Measurements from ENCODE around the gene SCYGR4.
"Not testable (repeated sequence)": the region's sequence is repeated elsewhere in the genome, so short reads cannot be mapped to it uniquely, and the experiment has no call there.

Gene SCYGR4

GRCh38 chr2:227614740-227615139 lies 2.6 kb upstream of the SCYGR4 start, which contains the start of gene SCYGR3:
Gene SCYGR3 (minus strand): TSS chr2:227614840. CDS start chr2:227614840, 0 bp downstream.
- DNase-seq: no peak

- DNase-seq: no peak
Observed at GRCh38 chr2:227615181-227615580, 2.1 kb upstream of the SCYGR4 start.

- DNase-seq: no peak
Observed at GRCh38 chr2:227615906-227616305, 1.4 kb upstream of the SCYGR4 start.

- DNase-seq: no peak
Observed at GRCh38 chr2:227616631-227617030, 667 bp upstream of the SCYGR4 start.

GRCh38 chr2:227623226-227623625 lies 5.9 kb downstream of the SCYGR4 start:
- no peak for DNase-seq

- DNase-seq: no peak
Observed at GRCh38 chr2:227625420-227625819, 8.1 kb downstream of the SCYGR4 start.

- no peak for DNase-seq
Observed at GRCh38 chr2:227626580-227627151, 9.4 kb downstream of the SCYGR4 start.

- DNase-seq: no peak
Observed at GRCh38 chr2:227627769-227628168, 10.5 kb downstream of the SCYGR4 start.

- no peak for DNase-seq
Observed at GRCh38 chr2:227629435-227629834, 12.1 kb downstream of the SCYGR4 start.

GRCh38 chr2:227630322-227630721 lies 13.0 kb downstream of the SCYGR4 start:
- no peak for DNase-seq

GRCh38 chr2:227632827-227633226 lies 15.5 kb downstream of the SCYGR4 start:
- DNase-seq: no peak

GRCh38 chr2:227634201-227634600 lies 16.9 kb downstream of the SCYGR4 start:
- no peak for DNase-seq

GRCh38 chr2:227642656-227643055 lies 25.4 kb downstream of the SCYGR4 start:
- no peak for DNase-seq

GRCh38 chr2:227643990-227644551 lies 26.8 kb downstream of the SCYGR4 start:
- no peak for DNase-seq

GRCh38 chr2:227653419-227653818 lies 36.1 kb downstream of the SCYGR4 start:
- DNase-seq: no peak

- DNase-seq: no peak
Observed at GRCh38 chr2:227654426-227654825, 37.1 kb downstream of the SCYGR4 start.

- no peak for DNase-seq
Observed at GRCh38 chr2:227655454-227655853, 38.2 kb downstream of the SCYGR4 start.

GRCh38 chr2:227657199-227657845 lies 40.0 kb downstream of the SCYGR4 start:
- no peak for DNase-seq

GRCh38 chr2:227661025-227661649 lies 43.8 kb downstream of the SCYGR4 start:
- no peak for DNase-seq

- no peak for DNase-seq
Observed at GRCh38 chr2:227661827-227662226, 44.5 kb downstream of the SCYGR4 start.

- DNase-seq: no peak
Observed at GRCh38 chr2:227665189-227665940, 48.1 kb downstream of the SCYGR4 start.

- not testable (repeated sequence) for DNase-seq
Observed at GRCh38 chr2:227666631-227667170, 49.4 kb downstream of the SCYGR4 start, which contains the start of gene SCYGR5. Gene SCYGR5 (plus strand): TSS chr2:227666804. CDS start chr2:227666804, 0 bp downstream.

Data from NCI-H2029 (cell line).